WTC11 (cell line): ENCODE data around the gene CPXM2. TPM values are rescaled to one million over a fixed set of nuclear protein-coding genes. Genes with fewer than 3 reads are reported as not detected.

Source experiments
- ATAC-seq: fragments of 200-7000 bp; cut with Tn5 transposase; 2 replicates; pipeline ENCODE4 v1.10.0; 2021; ENCODE audit warnings: mild to moderate bottlenecking, moderate library complexity
- CTCF ChIA-PET: fragments of 300-600 bp; sonication (Branson Sonifier 250); formaldehyde crosslinking; loops from one replicate; lab custom pipeline; 2021; ENCODE audit warnings: antibody characterized with exemption; lab: Charles Lee
- POLR2A ChIA-PET: fragments of 350-600 bp; sonication (Branson Sonifier 250); formaldehyde crosslinking; loops from one replicate; lab custom pipeline; 2021; ENCODE audit warnings: antibody characterized with exemption; lab: Charles Lee
- DNase-seq: peaks from one replicate; pipeline ENCODE4 v3.0.0; 2021; ENCODE audit warnings: low spot score
- H3K27ac Mint-ChIP-seq: 2 replicates; pipeline ENCODE4 v1.8.0; 2021; ENCODE audit warnings: mixed read lengths
- H3K27me3 Mint-ChIP-seq: 2 replicates; pipeline ENCODE4 v1.8.0; 2021; ENCODE audit warnings: low read depth, mild to moderate bottlenecking, moderate library complexity, mixed read lengths
- H3K36me3 Mint-ChIP-seq: 2 replicates; pipeline ENCODE4 v1.8.0; 2021; ENCODE audit warnings: mixed read lengths
- H3K4me1 Mint-ChIP-seq: 2 replicates; pipeline ENCODE4 v1.8.0; 2022; ENCODE audit warnings: mixed read lengths
- H3K4me3 Mint-ChIP-seq: 2 replicates; pipeline ENCODE4 v1.8.0; 2021; ENCODE audit warnings: mild to moderate bottlenecking, moderate library complexity, mixed read lengths
- H3K9me3 Mint-ChIP-seq: 2 replicates; pipeline ENCODE4 v1.8.0; 2021; ENCODE audit warnings: mixed read lengths
- MYBL2 ChIP-seq: sonication (generic); formaldehyde crosslinking; IDR thresholded peaks from 2 replicates; pipeline ENCODE4 v1.8.1; 2023; ENCODE audit warnings: mild to moderate bottlenecking, moderate library complexity, missing genetic modification reagents
- NFYB ChIP-seq: sonication (generic); formaldehyde crosslinking; conservative IDR thresholded peaks from 2 replicates; pipeline ENCODE4 v1.8.0; 2022; ENCODE audit warnings: low read depth, missing genetic modification reagents
- NR3C1 ChIP-seq: sonication (generic); formaldehyde crosslinking; conservative IDR thresholded peaks from 2 replicates; pipeline ENCODE4 v1.8.1; 2023; ENCODE audit warnings: low read depth, mild to moderate bottlenecking, missing genetic modification reagents
- RELA ChIP-seq: sonication (generic); formaldehyde crosslinking; IDR thresholded peaks from 2 replicates; pipeline ENCODE4 v1.8.1; 2022; ENCODE audit warnings: missing genetic modification reagents, mild to moderate bottlenecking, borderline replicate concordance
- TCF7 ChIP-seq: sonication (generic); formaldehyde crosslinking; IDR thresholded peaks from 2 replicates; pipeline ENCODE4 v1.8.0; 2022; ENCODE audit warnings: mild to moderate bottlenecking, low read depth, missing genetic modification reagents, moderate library complexity
- TP53 ChIP-seq: sonication (generic); formaldehyde crosslinking; IDR thresholded peaks from 2 replicates; pipeline ENCODE4 v1.8.1; 2023; ENCODE audit warnings: mild to moderate bottlenecking, missing genetic modification reagents
- ZNF671 ChIP-seq: fragments of 250-450 bp; sonication (Bioruptor Pico); IDR thresholded peaks from 2 replicates; pipeline ENCODE4 v1.8.0; 2021; ENCODE audit warnings: mild to moderate bottlenecking
- total RNA-seq: library from RNA; stranded (reverse); gene quantifications from 3 replicates; pipeline ENCODE4 v1.2.3, GENCODE V29; 2021
- TF ChIP-seq, protein P1 (sequence below): sonication (generic); formaldehyde crosslinking; IDR thresholded peaks from 2 replicates; pipeline ENCODE4 v1.8.1; 2023; ENCODE audit warnings: mild to moderate bottlenecking, missing genetic modification reagents
- TF ChIP-seq, protein P2 (sequence below): sonication (generic); formaldehyde crosslinking; IDR thresholded peaks from 2 replicates; pipeline ENCODE4 v1.8.0; 2023; ENCODE audit warnings: mild to moderate bottlenecking, missing genetic modification reagents
- TF ChIP-seq, protein P3 (sequence below): sonication (generic); formaldehyde crosslinking; IDR thresholded peaks from 2 replicates; pipeline ENCODE4 v1.8.0; 2023; ENCODE audit warnings: missing genetic modification reagents
- TF ChIP-seq, protein P4 (sequence below): sonication (generic); formaldehyde crosslinking; conservative IDR thresholded peaks from 2 replicates; pipeline ENCODE4 v1.8.1; 2022; ENCODE audit warnings: mild to moderate bottlenecking, missing genetic modification reagents
- TF ChIP-seq, protein P5 (sequence below): fragments of 250-450 bp; sonication (Bioruptor Pico); IDR thresholded peaks from 2 replicates; pipeline ENCODE4 v1.9.0; 2021; ENCODE audit warnings: mild to moderate bottlenecking
- TF ChIP-seq, protein P6 (sequence below): sonication (generic); formaldehyde crosslinking; IDR thresholded peaks from 2 replicates; pipeline ENCODE4 v1.8.0; 2023; ENCODE audit warnings: missing genetic modification reagents, mild to moderate bottlenecking, borderline replicate concordance
- TF ChIP-seq, protein P7 (sequence below): fragments of 200-600 bp; IDR thresholded peaks from 2 replicates; pipeline ENCODE4 v1.8.0; 2022; ENCODE audit warnings: antibody characterized with exemption

Gene CPXM2
- total RNA-seq, 1 experiment from 2014 or later = 3.4 TPM

DNA sequence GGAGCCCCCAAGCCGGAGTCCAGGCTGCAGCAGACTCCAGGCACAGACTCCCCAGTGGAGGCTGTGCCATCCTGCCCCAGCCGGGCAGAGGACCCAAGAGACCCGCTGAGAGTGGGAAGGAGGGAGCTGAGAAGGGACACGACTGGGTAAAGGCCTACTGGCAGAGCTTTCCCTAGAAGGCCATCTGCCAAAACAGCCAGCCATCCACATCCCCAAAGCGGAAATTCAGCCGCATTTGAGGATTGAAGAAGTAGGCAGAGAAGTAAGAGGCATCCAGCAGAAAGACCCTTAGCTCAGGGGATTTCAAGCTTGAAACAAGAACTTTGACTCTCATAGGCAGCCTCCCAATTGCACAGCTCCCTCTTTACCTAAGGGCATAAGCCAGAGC, 857 bp downstream of the CPXM2 start:
- Mint-ChIP-seq H3K27me3 (peaks cover 29% of the 10 kb centered on the region), H3K36me3 (no peaks in the 10 kb centered on the region), H3K4me3 (peak overlapping the region; percentile 68), H3K4me1 (peaks cover 20% of the 10 kb centered on the region), H3K27ac (no peak overlapping the region), H3K9me3 (no peaks in the 10 kb centered on the region)
- no peak for DNase-seq
- ChIA-PET CTCF (interaction anchor here (0.8 to 1.7 kb wide), 5 partner anchors 10 to 498 kb away, joined by 3 to 5 read pairs (median 3); no protein-coding TSS in a partner anchor), POLR2A (interaction anchor here (1.1 kb wide), 1 partner anchor 20 kb away, joined by 3 read pairs; no protein-coding TSS in a partner anchor)
- TF ChIP-seq, protein P1, sequence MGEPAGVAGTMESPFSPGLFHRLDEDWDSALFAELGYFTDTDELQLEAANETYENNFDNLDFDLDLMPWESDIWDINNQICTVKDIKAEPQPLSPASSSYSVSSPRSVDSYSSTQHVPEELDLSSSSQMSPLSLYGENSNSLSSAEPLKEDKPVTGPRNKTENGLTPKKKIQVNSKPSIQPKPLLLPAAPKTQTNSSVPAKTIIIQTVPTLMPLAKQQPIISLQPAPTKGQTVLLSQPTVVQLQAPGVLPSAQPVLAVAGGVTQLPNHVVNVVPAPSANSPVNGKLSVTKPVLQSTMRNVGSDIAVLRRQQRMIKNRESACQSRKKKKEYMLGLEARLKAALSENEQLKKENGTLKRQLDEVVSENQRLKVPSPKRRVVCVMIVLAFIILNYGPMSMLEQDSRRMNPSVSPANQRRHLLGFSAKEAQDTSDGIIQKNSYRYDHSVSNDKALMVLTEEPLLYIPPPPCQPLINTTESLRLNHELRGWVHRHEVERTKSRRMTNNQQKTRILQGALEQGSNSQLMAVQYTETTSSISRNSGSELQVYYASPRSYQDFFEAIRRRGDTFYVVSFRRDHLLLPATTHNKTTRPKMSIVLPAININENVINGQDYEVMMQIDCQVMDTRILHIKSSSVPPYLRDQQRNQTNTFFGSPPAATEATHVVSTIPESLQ (CRISPR knock-in tag) = no peak
- TF ChIP-seq MYBL2 (CRISPR knock-in tag) (no peak), NFYB (no peak), TCF7 (CRISPR knock-in tag) (no peak), TP53 (CRISPR knock-in tag) (no peak), RELA (CRISPR knock-in tag) (no peak), NR3C1 (CRISPR knock-in tag) (no peak), ZNF671 (CRISPR knock-in tag) (no peak)
- TF ChIP-seq, protein P2, sequence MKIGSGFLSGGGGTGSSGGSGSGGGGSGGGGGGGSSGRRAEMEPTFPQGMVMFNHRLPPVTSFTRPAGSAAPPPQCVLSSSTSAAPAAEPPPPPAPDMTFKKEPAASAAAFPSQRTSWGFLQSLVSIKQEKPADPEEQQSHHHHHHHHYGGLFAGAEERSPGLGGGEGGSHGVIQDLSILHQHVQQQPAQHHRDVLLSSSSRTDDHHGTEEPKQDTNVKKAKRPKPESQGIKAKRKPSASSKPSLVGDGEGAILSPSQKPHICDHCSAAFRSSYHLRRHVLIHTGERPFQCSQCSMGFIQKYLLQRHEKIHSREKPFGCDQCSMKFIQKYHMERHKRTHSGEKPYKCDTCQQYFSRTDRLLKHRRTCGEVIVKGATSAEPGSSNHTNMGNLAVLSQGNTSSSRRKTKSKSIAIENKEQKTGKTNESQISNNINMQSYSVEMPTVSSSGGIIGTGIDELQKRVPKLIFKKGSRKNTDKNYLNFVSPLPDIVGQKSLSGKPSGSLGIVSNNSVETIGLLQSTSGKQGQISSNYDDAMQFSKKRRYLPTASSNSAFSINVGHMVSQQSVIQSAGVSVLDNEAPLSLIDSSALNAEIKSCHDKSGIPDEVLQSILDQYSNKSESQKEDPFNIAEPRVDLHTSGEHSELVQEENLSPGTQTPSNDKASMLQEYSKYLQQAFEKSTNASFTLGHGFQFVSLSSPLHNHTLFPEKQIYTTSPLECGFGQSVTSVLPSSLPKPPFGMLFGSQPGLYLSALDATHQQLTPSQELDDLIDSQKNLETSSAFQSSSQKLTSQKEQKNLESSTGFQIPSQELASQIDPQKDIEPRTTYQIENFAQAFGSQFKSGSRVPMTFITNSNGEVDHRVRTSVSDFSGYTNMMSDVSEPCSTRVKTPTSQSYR (CRISPR knock-in tag) = no peak
- TF ChIP-seq, protein P3, sequence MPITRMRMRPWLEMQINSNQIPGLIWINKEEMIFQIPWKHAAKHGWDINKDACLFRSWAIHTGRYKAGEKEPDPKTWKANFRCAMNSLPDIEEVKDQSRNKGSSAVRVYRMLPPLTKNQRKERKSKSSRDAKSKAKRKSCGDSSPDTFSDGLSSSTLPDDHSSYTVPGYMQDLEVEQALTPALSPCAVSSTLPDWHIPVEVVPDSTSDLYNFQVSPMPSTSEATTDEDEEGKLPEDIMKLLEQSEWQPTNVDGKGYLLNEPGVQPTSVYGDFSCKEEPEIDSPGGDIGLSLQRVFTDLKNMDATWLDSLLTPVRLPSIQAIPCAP = no peak
- TF ChIP-seq, protein P4, sequence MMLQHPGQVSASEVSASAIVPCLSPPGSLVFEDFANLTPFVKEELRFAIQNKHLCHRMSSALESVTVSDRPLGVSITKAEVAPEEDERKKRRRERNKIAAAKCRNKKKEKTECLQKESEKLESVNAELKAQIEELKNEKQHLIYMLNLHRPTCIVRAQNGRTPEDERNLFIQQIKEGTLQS (CRISPR knock-in tag) = no peak
- TF ChIP-seq, protein P5, sequence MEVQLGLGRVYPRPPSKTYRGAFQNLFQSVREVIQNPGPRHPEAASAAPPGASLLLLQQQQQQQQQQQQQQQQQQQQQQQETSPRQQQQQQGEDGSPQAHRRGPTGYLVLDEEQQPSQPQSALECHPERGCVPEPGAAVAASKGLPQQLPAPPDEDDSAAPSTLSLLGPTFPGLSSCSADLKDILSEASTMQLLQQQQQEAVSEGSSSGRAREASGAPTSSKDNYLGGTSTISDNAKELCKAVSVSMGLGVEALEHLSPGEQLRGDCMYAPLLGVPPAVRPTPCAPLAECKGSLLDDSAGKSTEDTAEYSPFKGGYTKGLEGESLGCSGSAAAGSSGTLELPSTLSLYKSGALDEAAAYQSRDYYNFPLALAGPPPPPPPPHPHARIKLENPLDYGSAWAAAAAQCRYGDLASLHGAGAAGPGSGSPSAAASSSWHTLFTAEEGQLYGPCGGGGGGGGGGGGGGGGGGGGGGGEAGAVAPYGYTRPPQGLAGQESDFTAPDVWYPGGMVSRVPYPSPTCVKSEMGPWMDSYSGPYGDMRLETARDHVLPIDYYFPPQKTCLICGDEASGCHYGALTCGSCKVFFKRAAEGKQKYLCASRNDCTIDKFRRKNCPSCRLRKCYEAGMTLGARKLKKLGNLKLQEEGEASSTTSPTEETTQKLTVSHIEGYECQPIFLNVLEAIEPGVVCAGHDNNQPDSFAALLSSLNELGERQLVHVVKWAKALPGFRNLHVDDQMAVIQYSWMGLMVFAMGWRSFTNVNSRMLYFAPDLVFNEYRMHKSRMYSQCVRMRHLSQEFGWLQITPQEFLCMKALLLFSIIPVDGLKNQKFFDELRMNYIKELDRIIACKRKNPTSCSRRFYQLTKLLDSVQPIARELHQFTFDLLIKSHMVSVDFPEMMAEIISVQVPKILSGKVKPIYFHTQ = no peak
- TF ChIP-seq, protein P6, sequence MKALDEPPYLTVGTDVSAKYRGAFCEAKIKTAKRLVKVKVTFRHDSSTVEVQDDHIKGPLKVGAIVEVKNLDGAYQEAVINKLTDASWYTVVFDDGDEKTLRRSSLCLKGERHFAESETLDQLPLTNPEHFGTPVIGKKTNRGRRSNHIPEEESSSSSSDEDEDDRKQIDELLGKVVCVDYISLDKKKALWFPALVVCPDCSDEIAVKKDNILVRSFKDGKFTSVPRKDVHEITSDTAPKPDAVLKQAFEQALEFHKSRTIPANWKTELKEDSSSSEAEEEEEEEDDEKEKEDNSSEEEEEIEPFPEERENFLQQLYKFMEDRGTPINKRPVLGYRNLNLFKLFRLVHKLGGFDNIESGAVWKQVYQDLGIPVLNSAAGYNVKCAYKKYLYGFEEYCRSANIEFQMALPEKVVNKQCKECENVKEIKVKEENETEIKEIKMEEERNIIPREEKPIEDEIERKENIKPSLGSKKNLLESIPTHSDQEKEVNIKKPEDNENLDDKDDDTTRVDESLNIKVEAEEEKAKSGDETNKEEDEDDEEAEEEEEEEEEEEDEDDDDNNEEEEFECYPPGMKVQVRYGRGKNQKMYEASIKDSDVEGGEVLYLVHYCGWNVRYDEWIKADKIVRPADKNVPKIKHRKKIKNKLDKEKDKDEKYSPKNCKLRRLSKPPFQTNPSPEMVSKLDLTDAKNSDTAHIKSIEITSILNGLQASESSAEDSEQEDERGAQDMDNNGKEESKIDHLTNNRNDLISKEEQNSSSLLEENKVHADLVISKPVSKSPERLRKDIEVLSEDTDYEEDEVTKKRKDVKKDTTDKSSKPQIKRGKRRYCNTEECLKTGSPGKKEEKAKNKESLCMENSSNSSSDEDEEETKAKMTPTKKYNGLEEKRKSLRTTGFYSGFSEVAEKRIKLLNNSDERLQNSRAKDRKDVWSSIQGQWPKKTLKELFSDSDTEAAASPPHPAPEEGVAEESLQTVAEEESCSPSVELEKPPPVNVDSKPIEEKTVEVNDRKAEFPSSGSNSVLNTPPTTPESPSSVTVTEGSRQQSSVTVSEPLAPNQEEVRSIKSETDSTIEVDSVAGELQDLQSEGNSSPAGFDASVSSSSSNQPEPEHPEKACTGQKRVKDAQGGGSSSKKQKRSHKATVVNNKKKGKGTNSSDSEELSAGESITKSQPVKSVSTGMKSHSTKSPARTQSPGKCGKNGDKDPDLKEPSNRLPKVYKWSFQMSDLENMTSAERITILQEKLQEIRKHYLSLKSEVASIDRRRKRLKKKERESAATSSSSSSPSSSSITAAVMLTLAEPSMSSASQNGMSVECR = no peak
- TF ChIP-seq, protein P7, sequence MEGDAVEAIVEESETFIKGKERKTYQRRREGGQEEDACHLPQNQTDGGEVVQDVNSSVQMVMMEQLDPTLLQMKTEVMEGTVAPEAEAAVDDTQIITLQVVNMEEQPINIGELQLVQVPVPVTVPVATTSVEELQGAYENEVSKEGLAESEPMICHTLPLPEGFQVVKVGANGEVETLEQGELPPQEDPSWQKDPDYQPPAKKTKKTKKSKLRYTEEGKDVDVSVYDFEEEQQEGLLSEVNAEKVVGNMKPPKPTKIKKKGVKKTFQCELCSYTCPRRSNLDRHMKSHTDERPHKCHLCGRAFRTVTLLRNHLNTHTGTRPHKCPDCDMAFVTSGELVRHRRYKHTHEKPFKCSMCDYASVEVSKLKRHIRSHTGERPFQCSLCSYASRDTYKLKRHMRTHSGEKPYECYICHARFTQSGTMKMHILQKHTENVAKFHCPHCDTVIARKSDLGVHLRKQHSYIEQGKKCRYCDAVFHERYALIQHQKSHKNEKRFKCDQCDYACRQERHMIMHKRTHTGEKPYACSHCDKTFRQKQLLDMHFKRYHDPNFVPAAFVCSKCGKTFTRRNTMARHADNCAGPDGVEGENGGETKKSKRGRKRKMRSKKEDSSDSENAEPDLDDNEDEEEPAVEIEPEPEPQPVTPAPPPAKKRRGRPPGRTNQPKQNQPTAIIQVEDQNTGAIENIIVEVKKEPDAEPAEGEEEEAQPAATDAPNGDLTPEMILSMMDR = no peak
- TF ChIP-seq, all 79 proteins: peak for 0
- ATAC-seq = no peak
